GF-D8 (cell line): ENCODE measurements around the gene LRSAM1.
"Not testable (repeated sequence)": the region's sequence is repeated elsewhere in the genome, so short reads cannot be mapped to it uniquely, and the experiment has no call there.

Experiments used
- DNase-seq: peaks from one replicate; lab custom pipeline; 2025; lab: John Stamatoyannopoulos, UW

LRSAM1 gene

DNA sequence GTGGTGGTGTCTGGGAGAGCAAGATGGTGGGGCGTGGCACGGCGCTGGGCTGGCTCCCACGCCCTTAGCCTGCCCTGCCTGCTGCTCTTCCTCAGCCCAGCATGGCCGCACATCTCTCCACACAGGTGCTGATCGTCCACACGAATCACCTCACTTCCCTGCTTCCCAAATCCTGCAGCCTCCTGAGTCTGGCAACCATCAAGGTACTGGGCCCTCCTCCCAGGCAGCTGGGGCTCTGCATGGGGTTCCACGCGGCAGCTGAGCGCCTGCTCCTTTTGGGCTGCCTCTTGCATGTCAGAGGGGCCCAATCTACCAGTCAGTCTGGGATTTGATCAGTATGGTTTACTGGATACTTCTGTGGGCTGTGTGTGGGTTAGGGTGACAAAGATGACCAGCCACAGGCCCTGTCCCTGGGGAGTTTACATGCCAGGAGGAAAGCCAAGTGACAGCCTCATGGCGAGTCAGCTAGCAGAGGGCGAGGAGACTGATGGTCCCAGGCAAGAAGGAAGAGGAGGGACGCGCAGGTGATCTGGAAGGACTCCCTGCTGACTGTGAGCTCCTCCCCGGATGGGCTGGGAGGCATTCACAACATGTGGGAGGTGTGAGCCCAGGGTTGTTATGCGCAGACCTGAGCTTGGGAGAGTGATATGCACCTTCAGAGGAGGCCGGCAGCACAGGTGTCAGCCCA lies 6.0 kb downstream of the LRSAM1 start:
- no peak for DNase-seq

DNA sequence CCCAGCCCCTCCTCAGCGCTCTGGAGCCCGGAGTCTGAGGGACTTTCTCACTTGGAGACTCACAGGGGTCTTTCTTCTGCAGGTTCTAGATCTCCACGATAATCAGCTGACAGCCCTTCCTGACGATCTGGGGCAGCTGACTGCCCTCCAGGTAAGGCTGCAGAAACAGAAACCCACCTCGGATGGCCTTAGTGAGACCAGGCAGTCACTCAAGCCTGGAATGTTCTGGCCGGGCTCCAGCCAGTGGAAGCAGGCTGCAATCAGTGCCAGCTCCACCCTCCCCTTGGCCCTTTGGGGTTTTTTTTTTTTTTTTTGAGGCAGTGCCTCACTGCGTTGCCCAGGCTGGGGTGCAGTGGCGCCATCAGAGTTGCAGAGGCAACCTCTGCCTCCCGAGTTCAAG lies 7.6 kb downstream of the LRSAM1 start:
- DNase-seq: no peak

GRCh38 chr9:127463382-127463781 lies 12.1 kb downstream of the LRSAM1 start:
- DNase-seq: no peak

DNA sequence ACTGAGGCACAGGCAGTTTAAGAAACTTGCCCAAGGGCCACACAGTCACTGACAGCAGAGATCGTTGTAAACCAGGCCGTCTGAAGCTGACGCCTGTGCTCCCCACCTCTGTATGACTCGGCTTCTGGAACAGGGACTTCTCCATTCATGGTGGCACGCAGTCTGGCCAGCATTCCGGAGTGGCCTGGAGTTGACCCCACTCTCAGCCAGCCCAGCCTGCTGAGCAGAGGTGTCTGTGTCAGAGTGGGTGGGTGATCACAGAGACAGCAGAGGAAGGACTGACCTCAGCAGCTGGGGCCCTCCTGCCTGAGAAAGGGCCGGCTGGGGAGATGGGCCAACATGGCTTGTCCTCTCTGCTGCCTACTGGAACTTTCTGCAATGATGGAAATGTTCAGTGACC lies 12.6 kb downstream of the LRSAM1 start:
- DNase-seq: no peak

- not testable (repeated sequence) for DNase-seq
Measured at GRCh38 chr9:127466407-127466917, 15.2 kb downstream of the LRSAM1 start.

DNA sequence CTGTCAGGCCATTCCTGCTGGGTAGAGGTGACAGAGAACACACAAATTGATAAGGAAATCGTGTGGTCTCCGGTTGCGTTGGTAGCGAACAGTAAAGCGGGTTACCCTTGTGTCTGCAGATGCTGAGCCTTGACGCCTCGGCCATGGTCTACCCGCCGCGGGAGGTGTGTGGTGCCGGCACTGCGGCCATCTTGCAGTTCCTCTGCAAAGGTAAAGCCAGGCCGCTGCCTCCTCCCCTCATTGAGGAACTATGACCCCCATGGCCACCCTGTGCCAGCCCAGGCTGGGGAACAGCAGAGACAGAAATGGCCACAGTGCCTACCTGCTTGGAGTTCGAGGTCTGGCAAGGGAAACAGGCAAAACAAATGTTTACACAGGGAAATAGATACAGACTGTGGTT lies 16.3 kb downstream of the LRSAM1 start:
- DNase-seq: no peak

GRCh38 chr9:127470662-127471061 lies 19.4 kb downstream of the LRSAM1 start:
- DNase-seq: no peak

- DNase-seq: no peak
Measured at GRCh38 chr9:127473501-127473900, 22.2 kb downstream of the LRSAM1 start.

DNA sequence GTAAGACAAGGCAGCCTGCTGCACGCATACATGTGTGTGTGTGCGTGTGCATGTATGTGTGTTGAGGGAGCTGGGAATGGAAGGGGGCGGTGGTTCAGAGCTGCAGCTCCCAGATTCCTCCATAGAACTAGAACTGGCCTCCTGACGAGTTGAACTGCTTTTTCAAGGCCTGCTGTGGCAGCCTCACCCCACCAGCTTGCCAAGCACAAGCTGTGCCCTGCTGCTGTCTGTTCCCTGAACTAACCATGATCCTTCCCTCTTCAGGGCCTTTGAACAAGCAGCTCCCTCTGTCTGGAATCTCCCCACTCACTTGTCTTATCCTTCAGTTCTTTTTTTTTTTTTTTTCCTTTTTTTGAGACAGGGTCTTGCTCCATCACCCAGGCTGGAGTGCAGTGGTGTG lies 22.6 kb downstream of the LRSAM1 start:
- no peak for DNase-seq

GRCh38 chr9:127474592-127474991 lies 23.3 kb downstream of the LRSAM1 start:
- no peak for DNase-seq

GRCh38 chr9:127479507-127480081 lies 28.3 kb downstream of the LRSAM1 start:
- no peak for DNase-seq

DNA sequence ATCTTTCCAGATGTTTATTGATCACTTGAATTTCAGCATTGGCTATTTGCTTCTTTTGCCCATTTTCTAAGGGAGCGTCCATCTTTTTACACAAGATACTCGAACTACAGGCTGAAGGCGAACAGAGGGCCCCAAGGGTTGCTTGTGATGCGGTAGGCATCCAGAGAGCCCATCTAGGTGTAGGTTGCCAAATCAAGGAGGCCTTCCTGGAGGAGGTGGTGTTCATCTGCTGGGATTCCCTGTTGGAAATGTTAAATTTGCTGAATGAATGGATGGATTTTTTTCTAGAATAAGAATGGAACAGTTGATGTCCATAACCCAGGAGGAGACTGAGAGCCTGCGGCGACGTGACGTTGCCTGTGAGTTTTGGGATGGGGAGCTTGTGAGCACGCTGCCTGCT lies 31.4 kb downstream of the LRSAM1 start:
- no peak for DNase-seq

DNA sequence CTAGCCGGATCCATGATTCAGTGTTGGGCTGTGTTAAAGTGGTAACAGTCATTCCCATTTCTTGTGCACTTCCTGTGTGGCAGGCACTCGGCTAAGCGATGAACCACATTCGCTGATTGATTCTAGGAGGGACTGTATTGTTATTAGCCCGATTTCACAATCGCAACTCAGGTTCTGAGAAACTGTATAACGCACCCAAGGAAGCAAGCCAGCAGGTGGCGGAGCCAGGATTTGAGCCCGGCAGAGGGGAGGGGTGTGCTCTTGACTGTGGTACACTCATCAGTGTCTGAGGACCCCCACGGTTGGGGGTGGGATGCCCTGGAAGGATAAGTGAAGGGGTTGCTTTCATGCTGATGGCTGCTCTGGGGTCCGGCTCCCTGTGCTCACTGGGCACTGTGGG lies 34.7 kb downstream of the LRSAM1 start:
- DNase-seq: no peak

DNA sequence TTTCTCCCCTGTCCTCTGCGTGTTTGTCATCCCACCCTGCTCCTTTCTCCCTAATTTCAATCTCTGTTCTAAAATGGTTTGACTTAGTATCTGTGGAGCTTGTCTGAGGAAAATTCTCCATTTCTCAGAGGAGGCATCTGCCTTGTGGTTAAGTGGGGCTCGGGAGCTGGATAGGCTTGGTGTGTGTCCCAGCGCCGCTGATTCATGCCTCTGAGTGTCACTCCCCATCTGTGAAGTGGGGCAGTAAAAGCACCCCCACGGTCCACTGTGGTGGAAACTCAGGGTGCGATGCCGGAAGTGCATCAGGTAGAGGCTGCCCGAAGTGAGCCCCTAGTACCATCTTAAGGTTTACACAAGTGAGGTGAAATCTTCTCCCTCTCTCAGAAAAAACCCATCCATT lies 37.6 kb downstream of the LRSAM1 start:
- DNase-seq: no peak

GRCh38 chr9:127489471-127490115 lies 38.3 kb downstream of the LRSAM1 start:
- no peak for DNase-seq

DNA sequence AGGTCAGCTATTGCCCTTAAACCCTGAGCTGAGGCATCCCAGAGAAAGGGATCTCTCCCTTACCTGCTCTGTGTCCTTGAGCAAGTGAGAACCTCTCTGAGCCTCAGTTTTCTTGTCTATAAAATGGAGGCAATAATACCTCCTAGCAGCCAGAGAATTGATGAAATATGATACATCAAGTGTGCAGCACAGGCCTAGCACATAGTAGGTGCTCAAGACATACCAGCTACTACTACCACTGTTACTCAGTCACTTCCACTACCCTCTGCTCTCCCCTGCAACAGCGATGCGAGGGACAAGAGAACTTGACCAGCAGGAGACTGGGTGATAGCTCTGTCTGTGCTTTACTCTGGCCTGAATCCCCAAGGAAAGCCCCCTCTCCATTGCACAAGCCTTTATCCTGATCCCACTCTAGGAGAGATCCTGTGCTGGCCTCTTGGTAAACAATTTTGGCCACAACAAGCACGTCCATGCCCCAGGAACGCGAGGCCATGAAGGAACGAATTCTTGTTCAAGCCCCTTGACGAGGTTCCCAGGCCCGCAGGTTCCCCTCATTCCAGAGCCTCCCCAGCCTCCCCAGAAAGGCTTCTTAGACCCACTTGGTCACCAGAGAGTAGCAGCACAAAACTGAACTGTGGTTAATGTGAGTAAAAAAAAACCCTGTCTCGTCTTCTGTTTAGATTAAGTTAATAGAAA lies 39.4 kb downstream of the LRSAM1 start:
- no peak for DNase-seq

GRCh38 chr9:127491516-127491915 lies 40.2 kb downstream of the LRSAM1 start:
- no peak for DNase-seq

DNA sequence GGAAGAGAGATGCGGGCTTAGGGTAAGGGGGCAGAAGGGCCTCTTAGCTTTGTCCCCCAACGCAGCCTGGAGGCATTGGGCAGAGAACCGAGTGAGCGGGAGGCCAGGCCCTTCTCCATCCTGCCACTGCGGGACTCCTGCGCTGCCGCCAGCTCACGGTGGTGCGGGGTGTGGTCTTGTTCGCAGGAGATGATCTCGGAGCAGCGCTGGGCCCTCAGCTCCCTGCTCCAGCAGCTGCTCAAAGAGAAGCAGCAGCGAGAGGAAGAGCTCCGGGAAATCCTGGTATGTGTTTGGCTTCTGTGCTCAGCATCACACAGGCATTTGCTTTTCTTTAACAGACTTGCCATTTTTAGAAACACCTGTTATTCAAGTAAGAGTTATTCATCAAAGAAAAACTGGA lies 41.3 kb downstream of the LRSAM1 start:
- no peak for DNase-seq

DNA sequence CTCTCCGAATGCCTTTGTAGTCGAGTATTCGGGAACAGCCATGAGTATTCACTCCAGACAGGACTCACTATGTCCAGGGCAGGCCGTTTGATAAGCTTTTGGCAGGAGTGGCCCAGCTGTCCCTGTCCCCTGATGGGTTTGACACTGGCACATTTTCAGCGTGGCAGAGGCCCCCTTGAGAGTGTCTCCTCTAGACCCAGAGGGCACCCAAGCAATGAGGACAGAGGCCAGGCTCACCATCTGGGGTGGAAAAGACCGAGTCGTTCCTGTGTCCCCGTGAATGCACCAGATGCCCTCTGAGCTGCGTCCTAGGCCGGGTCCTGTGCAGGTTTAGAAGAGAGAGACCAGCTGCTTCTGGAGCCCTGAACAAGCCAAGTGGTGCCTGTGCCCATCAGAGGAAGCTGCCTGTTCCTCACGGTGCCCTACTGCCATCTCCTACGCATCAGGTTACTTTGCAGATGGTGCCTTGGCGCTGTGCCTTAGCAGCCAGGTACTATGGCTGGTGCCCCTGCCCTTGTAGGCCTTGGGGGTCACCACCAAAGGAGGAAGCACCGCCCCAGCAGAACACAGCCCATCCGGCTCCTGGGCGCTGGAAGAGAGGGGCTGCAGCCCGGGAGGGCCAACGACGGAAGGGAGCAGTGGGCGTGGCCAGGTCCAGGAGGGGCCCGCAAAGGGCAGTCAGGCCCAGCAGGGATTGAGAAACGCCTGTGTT lies 42.4 kb downstream of the LRSAM1 start:
- no peak for DNase-seq

DNA sequence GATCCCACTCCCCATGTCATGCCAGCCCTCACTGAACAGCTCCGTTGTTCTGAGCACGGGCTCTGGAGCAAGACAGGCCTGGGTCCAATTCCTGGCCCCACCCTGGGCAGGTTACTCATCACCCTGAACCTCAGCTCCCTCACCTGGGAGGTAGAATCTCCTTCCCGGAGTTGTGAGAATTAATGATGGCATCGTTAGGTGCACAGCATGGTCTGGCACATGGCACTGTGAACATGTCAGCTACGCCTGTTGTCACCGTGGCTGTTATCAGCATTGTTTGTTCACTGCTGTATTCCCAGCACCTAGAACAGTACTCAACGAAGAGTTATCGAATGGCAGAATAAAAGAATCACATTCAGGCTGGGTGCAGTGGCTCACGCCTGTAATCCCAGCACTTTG lies 43.0 kb downstream of the LRSAM1 start:
- no peak for DNase-seq

GRCh38 chr9:127495884-127496555 lies 44.7 kb downstream of the LRSAM1 start:
- no peak for DNase-seq

GRCh38 chr9:127496974-127497373 lies 45.7 kb downstream of the LRSAM1 start:
- DNase-seq: no peak
